Hepatocyte (in vitro differentiated cells): ENCODE results near the gene KDM3A. TPM values are rescaled to one million over a fixed set of nuclear protein-coding genes. Genes with fewer than 3 reads are reported as not detected.

ENCODE experiments used
- DNase-seq: peaks from one replicate; pipeline ENCODE4 v3.0.0-alpha.2; 2016; ENCODE audit warnings: low spot score
- H2AFZ ChIP-seq: fragments of 200-600 bp; sonication (generic); 2 replicates; pipeline ENCODE4 v1.6.0; 2016; ENCODE audit warnings: antibody characterized with exemption, mild to moderate bottlenecking
- H3K27ac ChIP-seq: fragments of 200-600 bp; sonication (generic); 2 replicates; pipeline ENCODE4 v1.5.1; 2016; ENCODE audit warnings: mild to moderate bottlenecking
- H3K27me3 ChIP-seq: fragments of 200-600 bp; sonication (generic); 2 replicates; pipeline ENCODE4 v1.6.1; 2016
- H3K36me3 ChIP-seq: fragments of 200-600 bp; sonication (generic); replicated peaks from 2 replicates; pipeline ENCODE4 v1.5.1; 2016; ENCODE audit warnings: low read depth; ENCODE audit not compliant: insufficient read depth
- H3K4me1 ChIP-seq: fragments of 200-600 bp; sonication (generic); 2 replicates; pipeline ENCODE4 v1.5.1; 2016; ENCODE audit warnings: mild to moderate bottlenecking, moderate library complexity; ENCODE audit not compliant: insufficient read depth
- H3K4me2 ChIP-seq: fragments of 200-600 bp; sonication (generic); 2 replicates; pipeline ENCODE4 v1.6.0; 2016
- H3K4me3 ChIP-seq: fragments of 200-600 bp; sonication (generic); 2 replicates; pipeline ENCODE4 v1.5.1; 2016; ENCODE audit warnings: mild to moderate bottlenecking
- H3K79me2 ChIP-seq: fragments of 200-600 bp; sonication (generic); 2 replicates; pipeline ENCODE4 v1.6.0; 2017; ENCODE audit warnings: mild to moderate bottlenecking
- H3K9me2 ChIP-seq: fragments of 200-600 bp; sonication (generic); replicated peaks from 2 replicates; pipeline ENCODE4 v1.6.0; 2017; ENCODE audit warnings: mild to moderate bottlenecking; ENCODE audit not compliant: insufficient read depth
- H3K9me3 ChIP-seq: fragments of 200-600 bp; sonication (generic); 2 replicates; pipeline ENCODE4 v1.5.1; 2016; ENCODE audit warnings: low read depth, mild to moderate bottlenecking
- H4K20me1 ChIP-seq: fragments of 200-600 bp; sonication (generic); 2 replicates; pipeline ENCODE4 v1.6.0; 2016; ENCODE audit warnings: mild to moderate bottlenecking; ENCODE audit not compliant: insufficient read depth, poor library complexity, severe bottlenecking
- CTCF ChIP-seq: fragments of 200-600 bp; sonication (generic); IDR thresholded peaks from 2 replicates; pipeline ENCODE4 v1.5.1; 2016; ENCODE audit warnings: antibody characterized with exemption, mild to moderate bottlenecking; ENCODE audit not compliant: poor library complexity
- EZH2 ChIP-seq: fragments of 200-600 bp; sonication (generic); IDR thresholded peaks from 2 replicates; pipeline ENCODE4 v1.6.1; 2016; ENCODE audit warnings: antibody characterized with exemption, mild to moderate bottlenecking, borderline replicate concordance
- EZH2phosphoT487 ChIP-seq: fragments of 200-600 bp; sonication (generic); IDR thresholded peaks from one replicate; pipeline ENCODE4 v1.6.1; 2018; ENCODE audit warnings: antibody characterized with exemption, mild to moderate bottlenecking, low read depth, moderate library complexity; ENCODE audit not compliant: unreplicated experiment, severe bottlenecking
- WGBS: methylation state at CpG from one replicate; pipeline ENCODE4 v1.1.6; 2016; ENCODE audit warnings: low lambda C conversion rate; ENCODE audit errors: missing lambda C conversion rate; 5-methylcytosine and 5-hydroxymethylcytosine counted together
- polyA plus RNA-seq: library from polyadenylated mRNA; unstranded; fragments of >200 nt; fragmentation: Nextera tagmentation; extraction: Ambion mirVana; gene quantifications from 2 replicates; pipeline ENCODE4 v1.2.1, GENCODE V29; 2016
- total RNA-seq: library from RNA; depleted of rRNA; stranded (reverse); fragments of >200 nt; gene quantifications from 2 replicates; pipeline ENCODE4 v1.2.3, GENCODE V29; 2014

KDM3A gene
- total and polyA plus RNA-seq, 2 experiments from 2014 or later, result 13.8 to 37.5 TPM

GRCh38 chr2:86455181-86455580 lies 14.0 kb downstream of the KDM3A start:
- Histone ChIP-seq H3K9me2 (no peaks in the 10 kb centered on the region), H3K27me3 (no peaks in the 10 kb centered on the region), H3K27ac (no peak overlapping the region), H3K9me3 (no peaks in the 10 kb centered on the region), H3K36me3 (peaks cover 8% of the 10 kb centered on the region), H3K4me2 (no peak overlapping the region), H3K4me3 (no peak overlapping the region), H4K20me1 (peaks cover 4% of the 10 kb centered on the region), H3K4me1 (no peaks in the 10 kb centered on the region), H2AFZ (no peak overlapping the region), H3K79me2 (peaks cover 28% of the 10 kb centered on the region)
- WGBS, result 96% methylated on average over 5 of the region's 5 CpGs
- no peak for DNase-seq
- TF ChIP-seq CTCF (no peak), EZH2 (no peak), EZH2phosphoT487 (no peak)

GRCh38 chr2:86461042-86461743 lies 20.0 kb downstream of the KDM3A start:
- H4K20me1 ChIP-seq, result no peaks in the 10 kb centered on the region
- peaks cover 10% of the 10 kb centered on the region for H3K79me2 ChIP-seq
- H3K9me2 ChIP-seq, result no peaks in the 10 kb centered on the region
- H3K4me1 ChIP-seq, result no peaks in the 10 kb centered on the region
- no peaks in the 10 kb centered on the region for H3K36me3 ChIP-seq
- no peak overlapping the region for H3K4me3 ChIP-seq
- DNase-seq, result no peak
- no peak overlapping the region for H3K4me2 ChIP-seq
- no peak overlapping the region for H3K27ac ChIP-seq
- WGBS, result 100% methylated on average over 3 of the region's 3 CpGs
- H2AFZ ChIP-seq, result no peak overlapping the region
- H3K9me3 ChIP-seq, result no peaks in the 10 kb centered on the region
- TF ChIP-seq CTCF (no peak), EZH2 (no peak), EZH2phosphoT487 (no peak)
- H3K27me3 ChIP-seq, result no peaks in the 10 kb centered on the region

GRCh38 chr2:86464652-86465051 lies 23.5 kb downstream of the KDM3A start:
- no peak overlapping the region for H2AFZ ChIP-seq
- no peaks in the 10 kb centered on the region for H3K27me3 ChIP-seq
- no peaks in the 10 kb centered on the region for H3K79me2 ChIP-seq
- no peaks in the 10 kb centered on the region for H3K36me3 ChIP-seq
- DNase-seq, result no peak
- 94% methylated on average over 3 of the region's 3 CpGs for WGBS
- no peak overlapping the region for H3K4me2 ChIP-seq
- no peaks in the 10 kb centered on the region for H3K9me2 ChIP-seq
- no peaks in the 10 kb centered on the region for H4K20me1 ChIP-seq
- no peaks in the 10 kb centered on the region for H3K4me1 ChIP-seq
- no peak overlapping the region for H3K27ac ChIP-seq
- H3K9me3 ChIP-seq, result no peaks in the 10 kb centered on the region
- no peak overlapping the region for H3K4me3 ChIP-seq
- TF ChIP-seq CTCF, result no peak
- TF ChIP-seq EZH2, result no peak
- no peak for TF ChIP-seq EZH2phosphoT487
